HepG2 (cell line): ENCODE data around the gene NME1. TPM values are rescaled to one million over a fixed set of nuclear protein-coding genes. Genes with fewer than 3 reads are reported as not detected.

ENCODE experiments used
- ARID4A ChIP-seq: sonication (generic); formaldehyde crosslinking; IDR thresholded peaks from 2 replicates; pipeline ENCODE4 v1.5.0; 2020; ENCODE audit warnings: mild to moderate bottlenecking, missing genetic modification reagents, borderline replicate concordance
- ISL2 ChIP-seq: sonication (generic); formaldehyde crosslinking; IDR thresholded peaks from 2 replicates; pipeline ENCODE4 v1.5.0; 2020; ENCODE audit warnings: missing genetic modification reagents
- JARID2 ChIP-seq: sonication (generic); formaldehyde crosslinking; IDR thresholded peaks from 2 replicates; pipeline ENCODE4 v1.8.1; 2023; ENCODE audit warnings: missing genetic modification reagents, inconsistent platforms; ENCODE audit not compliant: insufficient replicate concordance
- PCBP1 ChIP-seq: fragments of 200-400 bp; formaldehyde crosslinking; IDR thresholded peaks from 2 replicates; pipeline ENCODE4 v1.6.1; 2017; ENCODE audit warnings: mild to moderate bottlenecking, low read depth, low read length, borderline replicate concordance
- RARA ChIP-seq: IDR thresholded peaks from 2 replicates; pipeline ENCODE4 v1.6.1; 2016; ENCODE audit warnings: missing genetic modification reagents, missing compliant biosample characterization
- RCOR2 ChIP-seq: IDR thresholded peaks from 2 replicates; pipeline ENCODE4 v1.6.1; 2016; ENCODE audit warnings: missing biosample characterization, missing genetic modification reagents
- RFX3 ChIP-seq: IDR thresholded peaks from 2 replicates; pipeline ENCODE4 v1.6.1; 2016; ENCODE audit warnings: missing biosample characterization, missing genetic modification reagents
- SAFB2 ChIP-seq: sonication (generic); formaldehyde crosslinking; IDR thresholded peaks from 2 replicates; pipeline ENCODE4 v1.5.1; 2020; ENCODE audit warnings: missing genetic modification reagents, low read depth, mild to moderate bottlenecking, borderline replicate concordance
- SOX5 ChIP-seq: IDR thresholded peaks from 2 replicates; pipeline ENCODE4 v1.6.1; 2016; ENCODE audit warnings: borderline replicate concordance
- ZBTB1 ChIP-seq: sonication (generic); formaldehyde crosslinking; IDR thresholded peaks from 2 replicates; pipeline ENCODE4 v1.4.0; 2020; ENCODE audit warnings: missing genetic modification reagents, borderline replicate concordance
- ZFP36L1 ChIP-seq: sonication (generic); formaldehyde crosslinking; IDR thresholded peaks from 2 replicates; pipeline ENCODE4 v1.8.0; 2022; ENCODE audit warnings: mild to moderate bottlenecking, missing genetic modification reagents, moderate library complexity
- ZFYVE20 ChIP-seq: sonication (generic); formaldehyde crosslinking; IDR thresholded peaks from 2 replicates; pipeline ENCODE4 v1.8.0; 2023; ENCODE audit warnings: low read depth, mild to moderate bottlenecking, moderate library complexity, missing genetic modification reagents, borderline replicate concordance
- ZNF18 ChIP-seq: sonication (generic); formaldehyde crosslinking; IDR thresholded peaks from 2 replicates; pipeline ENCODE4 v1.8.0; 2022; ENCODE audit warnings: mild to moderate bottlenecking, missing genetic modification reagents; ENCODE audit not compliant: insufficient replicate concordance
- ZNF329 ChIP-seq: sonication (generic); formaldehyde crosslinking; IDR thresholded peaks from 2 replicates; pipeline ENCODE4 v1.9.0; 2021; ENCODE audit warnings: low read depth, mild to moderate bottlenecking, missing genetic modification reagents
- ZNF432 ChIP-seq: sonication (generic); formaldehyde crosslinking; IDR thresholded peaks from 2 replicates; pipeline ENCODE4 v1.5.0; 2020; ENCODE audit warnings: missing genetic modification reagents, mild to moderate bottlenecking, borderline replicate concordance
- ZNF784 ChIP-seq: sonication (generic); formaldehyde crosslinking; IDR thresholded peaks from 2 replicates; pipeline ENCODE4 v1.5.1; 2020; ENCODE audit warnings: missing genetic modification reagents, mild to moderate bottlenecking, borderline replicate concordance
- polyA plus RNA-seq, 8 experiments: library from polyadenylated mRNA; depleted of rRNA in 3 of 8; stranded (reverse) in 7 of 8; unstranded in 1 of 8; fragments of >200 nt; fragmentation: Illumina TruSeq in 4 of 8; extraction: Trizol in 4 of 8; gene quantifications; 2 replicates each; pipeline versions ENCODE4 v1.2.1 to v1.2.3, GENCODE V29; 2011 to 2016; ENCODE audit warnings: low read depth in 4 of 8, missing spikeins in 1 of 8, mixed read lengths in 1 of 8; ENCODE audit not compliant: insufficient read depth in 1 of 8
- total RNA-seq, 5 experiments: library from RNA; depleted of rRNA; stranded (reverse); fragments of >200 nt; fragmentation: Illumina TruSeq; extraction: Trizol; gene quantifications; 2 replicates each; pipeline ENCODE4 v1.2.3, GENCODE V29; 2016; ENCODE audit warnings: low read depth in 1 of 5
- TF ChIP-seq, protein P1 (sequence below): IDR thresholded peaks from 2 replicates; pipeline ENCODE4 v1.6.1; 2016; ENCODE audit warnings: missing compliant biosample characterization, missing genetic modification reagents, borderline replicate concordance
- TF ChIP-seq, protein P2 (sequence below): sonication (generic); formaldehyde crosslinking; IDR thresholded peaks from 2 replicates; pipeline ENCODE4 v1.5.0; 2020; ENCODE audit warnings: missing genetic modification reagents, mild to moderate bottlenecking, borderline replicate concordance

The NME1 gene
- total and polyA plus RNA-seq, 2 of the 13 experiments (the other 11 are each of a cell fraction or from before 2014, with no cell fraction given) = 295 to 516 TPM

DNA sequence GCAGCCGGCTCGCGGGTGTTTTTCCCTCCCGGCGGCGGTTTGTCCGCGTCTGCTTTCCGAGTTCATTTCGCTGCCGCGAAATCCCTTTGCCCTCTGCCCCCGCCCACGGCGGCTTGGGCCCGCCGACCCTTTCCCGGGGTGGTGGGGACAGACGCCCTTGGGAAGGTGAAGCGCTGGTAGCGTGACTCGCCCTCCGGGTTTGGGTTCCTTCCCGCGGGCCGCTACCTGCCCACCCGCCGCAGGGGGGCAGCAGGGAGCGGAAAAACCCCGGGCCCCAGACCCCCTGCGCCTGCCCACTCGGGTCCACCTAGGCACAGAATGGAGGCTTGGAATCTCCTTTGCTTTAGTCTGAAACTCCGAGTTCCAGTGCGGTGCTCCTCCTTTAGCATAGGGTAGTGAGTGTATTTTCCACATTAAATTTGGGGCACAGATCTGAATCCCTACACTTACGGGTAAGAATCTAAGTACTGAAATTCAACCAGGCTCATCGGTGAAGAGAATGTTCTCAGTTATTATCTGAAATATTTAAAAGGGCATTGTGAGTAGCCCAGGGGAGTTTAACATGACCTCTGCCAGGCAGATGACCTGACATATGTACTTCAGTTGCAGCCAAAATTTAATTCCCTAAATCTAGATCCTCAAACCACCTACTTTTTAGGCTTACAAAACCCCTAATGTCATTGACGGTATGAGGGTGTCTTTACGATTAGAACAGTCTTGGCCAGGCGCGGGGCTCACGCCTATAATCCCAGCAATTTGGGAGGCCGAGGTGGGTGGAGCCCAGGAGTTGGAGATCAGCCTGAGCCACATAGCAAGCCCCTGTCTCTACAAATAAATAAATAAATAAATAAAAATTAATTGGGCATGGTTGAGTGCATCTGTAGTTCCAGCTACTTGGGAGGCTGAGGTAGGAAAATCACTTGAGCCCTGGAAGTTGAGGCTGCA, 13.9 kb downstream of the NME1 start (continued):
- TF ChIP-seq ARID4A (no peak; the same call in 1 of the 2 replicates), SOX5 (CRISPR knock-in tag) (no peak), ZNF329 (CRISPR knock-in tag) (no peak), ISL2 (CRISPR knock-in tag) (peak; percentile 58; the same call in 1 of the 2 replicates), RARA (CRISPR knock-in tag) (no peak), PCBP1 (no peak), RCOR2 (CRISPR knock-in tag) (no peak), RFX3 (no peak), ZFP36L1 (peak; percentile 84), JARID2 (CRISPR knock-in tag) (peak; percentile 2), ZBTB1 (CRISPR knock-in tag) (no peak), ZFYVE20 (CRISPR knock-in tag) (no peak), ZNF432 (CRISPR knock-in tag) (no peak; the same call in 1 of the 2 replicates), SAFB2 (CRISPR knock-in tag) (no peak), ZNF784 (CRISPR knock-in tag) (peak; percentile 21; the same call in 1 of the 2 replicates), ZNF18 (CRISPR knock-in tag) (no peak)
- TF ChIP-seq, protein P1, sequence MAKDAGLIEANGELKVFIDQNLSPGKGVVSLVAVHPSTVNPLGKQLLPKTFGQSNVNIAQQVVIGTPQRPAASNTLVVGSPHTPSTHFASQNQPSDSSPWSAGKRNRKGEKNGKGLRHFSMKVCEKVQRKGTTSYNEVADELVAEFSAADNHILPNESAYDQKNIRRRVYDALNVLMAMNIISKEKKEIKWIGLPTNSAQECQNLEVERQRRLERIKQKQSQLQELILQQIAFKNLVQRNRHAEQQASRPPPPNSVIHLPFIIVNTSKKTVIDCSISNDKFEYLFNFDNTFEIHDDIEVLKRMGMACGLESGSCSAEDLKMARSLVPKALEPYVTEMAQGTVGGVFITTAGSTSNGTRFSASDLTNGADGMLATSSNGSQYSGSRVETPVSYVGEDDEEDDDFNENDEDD (CRISPR knock-in tag) = peak; percentile 6; the same call in 1 of the 2 replicates
- TF ChIP-seq, protein P2, sequence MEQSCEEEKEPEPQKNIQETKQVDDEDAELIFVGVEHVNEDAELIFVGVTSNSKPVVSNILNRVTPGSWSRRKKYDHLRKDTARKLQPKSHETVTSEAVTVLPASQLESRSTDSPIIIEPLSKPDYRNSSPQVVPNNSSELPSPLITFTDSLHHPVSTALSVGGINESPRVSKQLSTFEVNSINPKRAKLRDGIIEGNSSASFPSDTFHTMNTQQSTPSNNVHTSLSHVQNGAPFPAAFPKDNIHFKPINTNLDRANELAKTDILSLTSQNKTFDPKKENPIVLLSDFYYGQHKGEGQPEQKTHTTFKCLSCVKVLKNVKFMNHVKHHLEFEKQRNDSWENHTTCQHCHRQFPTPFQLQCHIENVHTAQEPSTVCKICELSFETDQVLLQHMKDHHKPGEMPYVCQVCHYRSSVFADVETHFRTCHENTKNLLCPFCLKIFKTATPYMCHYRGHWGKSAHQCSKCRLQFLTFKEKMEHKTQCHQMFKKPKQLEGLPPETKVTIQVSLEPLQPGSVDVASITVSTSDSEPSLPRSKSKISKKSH = no peak
